Lower leg skin (tissue), 3 donors: ENCODE results near the gene CHAF1B.
"Not testable (repeated sequence)": the region's sequence is repeated elsewhere in the genome, so short reads cannot be mapped to it uniquely, and the experiment has no call there.

Experiments
- POLR2A ChIP-seq, 2 donors: fragments of 450-650 bp; IDR thresholded peaks; one replicate each; pipeline ENCODE4 v1.6.1; 2016 to 2017; ENCODE audit warnings: antibody characterized with exemption in 2 of 2, mild to moderate bottlenecking in 1 of 2, moderate library complexity in 1 of 2
- TF ChIP-seq, protein P1 (sequence below), 3 donors: fragments of 450-650 bp; IDR thresholded peaks; one replicate each; pipeline ENCODE4 v1.5.1; 2016; ENCODE audit warnings: antibody characterized with exemption in 3 of 3, mild to moderate bottlenecking in 3 of 3, moderate library complexity in 2 of 3

DNA sequence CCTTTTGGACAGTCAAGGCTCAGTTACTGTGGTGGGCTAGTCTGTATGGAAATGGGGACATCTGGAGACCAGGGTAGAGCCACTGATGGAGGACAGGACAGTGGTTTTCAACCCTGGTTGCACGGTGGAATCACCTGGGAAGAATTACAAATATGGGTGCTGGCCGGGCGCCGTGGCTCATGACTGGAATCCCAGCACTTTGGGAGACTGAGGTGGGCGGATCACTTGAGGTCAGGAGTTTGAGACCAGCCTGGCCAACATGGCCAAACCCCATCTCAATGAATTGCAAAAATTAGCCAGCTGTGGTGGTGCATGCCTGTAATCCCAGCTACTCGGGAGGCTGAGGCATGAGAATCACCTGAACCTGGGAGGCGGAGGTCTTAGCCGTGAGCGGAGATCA is 14.5 kb downstream of the CHAF1B start:
- TF ChIP-seq POLR2A (IDR thresholded peaks at IDR 0.05) = not testable (repeated sequence)
- TF ChIP-seq, protein P1, sequence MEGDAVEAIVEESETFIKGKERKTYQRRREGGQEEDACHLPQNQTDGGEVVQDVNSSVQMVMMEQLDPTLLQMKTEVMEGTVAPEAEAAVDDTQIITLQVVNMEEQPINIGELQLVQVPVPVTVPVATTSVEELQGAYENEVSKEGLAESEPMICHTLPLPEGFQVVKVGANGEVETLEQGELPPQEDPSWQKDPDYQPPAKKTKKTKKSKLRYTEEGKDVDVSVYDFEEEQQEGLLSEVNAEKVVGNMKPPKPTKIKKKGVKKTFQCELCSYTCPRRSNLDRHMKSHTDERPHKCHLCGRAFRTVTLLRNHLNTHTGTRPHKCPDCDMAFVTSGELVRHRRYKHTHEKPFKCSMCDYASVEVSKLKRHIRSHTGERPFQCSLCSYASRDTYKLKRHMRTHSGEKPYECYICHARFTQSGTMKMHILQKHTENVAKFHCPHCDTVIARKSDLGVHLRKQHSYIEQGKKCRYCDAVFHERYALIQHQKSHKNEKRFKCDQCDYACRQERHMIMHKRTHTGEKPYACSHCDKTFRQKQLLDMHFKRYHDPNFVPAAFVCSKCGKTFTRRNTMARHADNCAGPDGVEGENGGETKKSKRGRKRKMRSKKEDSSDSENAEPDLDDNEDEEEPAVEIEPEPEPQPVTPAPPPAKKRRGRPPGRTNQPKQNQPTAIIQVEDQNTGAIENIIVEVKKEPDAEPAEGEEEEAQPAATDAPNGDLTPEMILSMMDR (IDR thresholded peaks at IDR 0.05) = not testable (repeated sequence)
